GM23338 (cell line): ENCODE measurements around the gene MCCC1. TPM values are rescaled to one million over a fixed set of nuclear protein-coding genes. Genes with fewer than 3 reads are reported as not detected.

ENCODE experiments used
- ATAC-seq: fragments of 200-7000 bp; cut with Tn5 transposase; 3 replicates; pipeline ENCODE4 v1.9.1; 2020
- DNase-seq: peaks from one replicate; pipeline ENCODE4 v3.0.0-alpha.2; 2015; ENCODE audit warnings: low spot score
- H2AFZ ChIP-seq: fragments of 200-600 bp; sonication (generic); 2 replicates; pipeline ENCODE4 v1.8.0; 2016; ENCODE audit warnings: antibody characterized with exemption, mild to moderate bottlenecking, moderate library complexity
- H3F3A ChIP-seq: fragments of 200-600 bp; sonication (generic); replicated peaks from 2 replicates; pipeline ENCODE4 v1.8.0; 2017; ENCODE audit warnings: antibody characterized with exemption, mixed run types, low read depth
- H3K27ac ChIP-seq: fragments of 200-600 bp; sonication (generic); 2 replicates; pipeline ENCODE4 v1.6.1; 2016; ENCODE audit warnings: low read depth
- H3K27me3 ChIP-seq: fragments of 200-600 bp; sonication (generic); 2 replicates; pipeline ENCODE4 v1.8.0; 2016; ENCODE audit warnings: mild to moderate bottlenecking, mixed run types, moderate library complexity; ENCODE audit not compliant: insufficient read depth
- H3K36me3 ChIP-seq: fragments of 200-600 bp; sonication (generic); 2 replicates; pipeline ENCODE4 v1.8.0; 2016; ENCODE audit warnings: mild to moderate bottlenecking; ENCODE audit not compliant: insufficient read depth
- H3K4me1 ChIP-seq: fragments of 200-600 bp; sonication (generic); 2 replicates; pipeline ENCODE4 v1.8.0; 2016; ENCODE audit warnings: mild to moderate bottlenecking, moderate library complexity; ENCODE audit not compliant: insufficient read depth
- H3K4me2 ChIP-seq: fragments of 200-600 bp; sonication (generic); 2 replicates; pipeline ENCODE4 v1.7.1; 2017; ENCODE audit warnings: mixed run types
- H3K4me3 ChIP-seq: fragments of 200-600 bp; sonication (generic); 2 replicates; pipeline ENCODE4 v1.6.1; 2016; ENCODE audit warnings: mixed run types
- H3K79me2 ChIP-seq: fragments of 200-600 bp; sonication (generic); replicated peaks from 2 replicates; pipeline ENCODE4 v1.8.0; 2017; ENCODE audit warnings: mild to moderate bottlenecking; ENCODE audit not compliant: insufficient read depth
- H3K9me2 ChIP-seq: fragments of 200-600 bp; sonication (generic); 2 replicates; pipeline ENCODE4 v1.8.0; 2017; ENCODE audit not compliant: insufficient read depth
- H4K20me1 ChIP-seq: fragments of 200-600 bp; sonication (generic); replicated peaks from 2 replicates; pipeline ENCODE4 v1.8.0; 2017; ENCODE audit warnings: mild to moderate bottlenecking; ENCODE audit not compliant: insufficient read depth
- H3K27ac Mint-ChIP-seq: 2 replicates; pipeline ENCODE4 v1.8.0; 2020; ENCODE audit warnings: inconsistent platforms, mild to moderate bottlenecking, moderate library complexity, mixed read lengths
- H3K27me3 Mint-ChIP-seq: 3 replicates; pipeline ENCODE4 v1.8.0; 2022; ENCODE audit warnings: low read depth, mild to moderate bottlenecking, moderate library complexity, mixed read lengths, inconsistent platforms; ENCODE audit not compliant: insufficient read depth, poor library complexity
- H3K36me3 Mint-ChIP-seq: 3 replicates; pipeline ENCODE4 v1.8.0; 2021; ENCODE audit warnings: low read depth, mild to moderate bottlenecking, inconsistent platforms, moderate library complexity, mixed read lengths
- H3K4me1 Mint-ChIP-seq: 3 replicates; pipeline ENCODE4 v1.8.0; 2020; ENCODE audit warnings: mild to moderate bottlenecking, inconsistent platforms, mixed read lengths
- H3K4me3 Mint-ChIP-seq: 3 replicates; pipeline ENCODE4 v1.8.0; 2021; ENCODE audit warnings: moderate library complexity, mild to moderate bottlenecking, inconsistent platforms, mixed read lengths
- H3K9me3 Mint-ChIP-seq: 3 replicates; pipeline ENCODE4 v1.8.0; 2020; ENCODE audit warnings: moderate library complexity, mild to moderate bottlenecking, inconsistent platforms, mixed read lengths
- CREB1 ChIP-seq: fragments of 250-450 bp; sonication (Bioruptor Pico); IDR thresholded peaks from 2 replicates; pipeline ENCODE4 v1.5.0; 2020; ENCODE audit warnings: low read depth, mild to moderate bottlenecking, moderate library complexity
- EZH2 ChIP-seq: fragments of 200-600 bp; sonication (generic); IDR thresholded peaks from one replicate; pipeline ENCODE4 v1.8.0; 2017; ENCODE audit warnings: antibody characterized with exemption, mild to moderate bottlenecking, low read depth; ENCODE audit not compliant: unreplicated experiment
- EZH2phosphoT487 ChIP-seq: fragments of 200-600 bp; sonication (generic); IDR thresholded peaks from one replicate; pipeline ENCODE4 v1.8.1; 2018; ENCODE audit warnings: antibody characterized with exemption; ENCODE audit not compliant: unreplicated experiment
- JUNB ChIP-seq: IDR thresholded peaks from one replicate; pipeline ENCODE4 v1.6.1; 2016; ENCODE audit warnings: antibody characterized with exemption; ENCODE audit not compliant: unreplicated experiment
- POLR2AphosphoS5 ChIP-seq: IDR thresholded peaks from 2 replicates; pipeline ENCODE4 v1.6.1; 2016; ENCODE audit warnings: antibody characterized with exemption, low read depth
- STAT1 ChIP-seq: IDR thresholded peaks from one replicate; pipeline ENCODE4 v1.6.1; 2016; ENCODE audit warnings: antibody characterized with exemption; ENCODE audit not compliant: unreplicated experiment
- long read RNA-seq: library from polyadenylated mRNA; unstranded; transcript quantifications from one replicate; pipeline ENCODE4 v2.0.0, GENCODE V29; 2020; ENCODE audit not compliant: unreplicated experiment
- polyA plus RNA-seq: library from polyadenylated mRNA; unstranded; fragments of >200 nt; fragmentation: Nextera tagmentation; extraction: Ambion mirVana; gene quantifications from 2 replicates; pipeline ENCODE4 v1.2.1, GENCODE V29; 2016
- total RNA-seq: library from RNA; depleted of rRNA; stranded (reverse); fragments of >200 nt; shearing (Covaris generic); gene quantifications from 2 replicates; pipeline ENCODE4 v1.2.3, GENCODE V29; 2014; rRNA removed
- TF ChIP-seq, protein P1 (sequence below), 2 experiments: fragments of 200-600 bp in 1 of 2; sonication (generic) in 1 of 2; conservative IDR thresholded peaks; 2 replicates each; pipeline versions ENCODE4 v1.5.1 to v1.6.1; 2016 to 2017; ENCODE audit warnings: antibody characterized with exemption in 2 of 2, low read depth in 2 of 2, mild to moderate bottlenecking in 2 of 2, moderate library complexity in 1 of 2
- TF ChIP-seq, protein P2 (sequence below): IDR thresholded peaks from 2 replicates; pipeline ENCODE4 v1.6.1; 2016; ENCODE audit warnings: antibody characterized with exemption
- TF ChIP-seq, protein P3 (sequence below): IDR thresholded peaks from one replicate; pipeline ENCODE4 v1.6.1; 2018; ENCODE audit warnings: antibody characterized with exemption; ENCODE audit not compliant: unreplicated experiment

MCCC1 gene
- total RNA-seq (20.2 and 24.4 TPM in 2 replicates), polyA plus RNA-seq (16.5 and 24.2 TPM in 2 replicates)
- long read RNA-seq, transcript MCCC1-201 (19 exons, 2,545 nt), result major isoform, 9 of 15 reads
- long read RNA-seq, partial matches to known transcripts, result 2 of 15 reads
- long read RNA-seq, other reads (novel, unspliced or antisense), result 4 of 15 reads

GRCh38 chr3:183099026-183099837 lies at the start of gene MCCC1:
Gene MCCC1 (minus strand): TSS chr3:183099496. CDS start chr3:183099440, 56 bp downstream.
- Mint-ChIP-seq H3K36me3 (peaks cover 9% of the 10 kb centered on the region), H3K4me3 (peak within 1 kb of the TSS; percentile 97), H3K4me1 (peaks cover 24% of the 10 kb centered on the region), H3K27me3 (peaks cover 8% of the 10 kb centered on the region), H3K9me3 (peaks cover 4% of the 10 kb centered on the region; the same call in 1 of the 3 replicates), H3K27ac (peak within 1 kb of the TSS; percentile 95)
- Histone ChIP-seq H3K4me1 (peaks cover 10% of the 10 kb centered on the region), H3K27me3 (no peaks in the 10 kb centered on the region), H3K4me2 (peak within 1 kb of the TSS; percentile 93), H3K79me2 (peaks cover 10% of the 10 kb centered on the region; the same call in 1 of the 2 replicates), H3F3A (no peaks in the 10 kb centered on the region), H2AFZ (peak within 1 kb of the TSS; percentile 92), H3K27ac (peak within 1 kb of the TSS; percentile 78), H3K9me2 (no peaks in the 10 kb centered on the region), H4K20me1 (no peaks in the 10 kb centered on the region), H3K4me3 (peak within 1 kb of the TSS; percentile 96), H3K36me3 (no peaks in the 10 kb centered on the region; the same call in 1 of the 2 replicates)
- peak; percentile 100 for DNase-seq
- TF ChIP-seq POLR2AphosphoS5 (peak; percentile 86), JUNB (no peak), CREB1 (CRISPR knock-in tag) (no peak; the same call in 1 of the 2 replicates)
- TF ChIP-seq, protein P1, sequence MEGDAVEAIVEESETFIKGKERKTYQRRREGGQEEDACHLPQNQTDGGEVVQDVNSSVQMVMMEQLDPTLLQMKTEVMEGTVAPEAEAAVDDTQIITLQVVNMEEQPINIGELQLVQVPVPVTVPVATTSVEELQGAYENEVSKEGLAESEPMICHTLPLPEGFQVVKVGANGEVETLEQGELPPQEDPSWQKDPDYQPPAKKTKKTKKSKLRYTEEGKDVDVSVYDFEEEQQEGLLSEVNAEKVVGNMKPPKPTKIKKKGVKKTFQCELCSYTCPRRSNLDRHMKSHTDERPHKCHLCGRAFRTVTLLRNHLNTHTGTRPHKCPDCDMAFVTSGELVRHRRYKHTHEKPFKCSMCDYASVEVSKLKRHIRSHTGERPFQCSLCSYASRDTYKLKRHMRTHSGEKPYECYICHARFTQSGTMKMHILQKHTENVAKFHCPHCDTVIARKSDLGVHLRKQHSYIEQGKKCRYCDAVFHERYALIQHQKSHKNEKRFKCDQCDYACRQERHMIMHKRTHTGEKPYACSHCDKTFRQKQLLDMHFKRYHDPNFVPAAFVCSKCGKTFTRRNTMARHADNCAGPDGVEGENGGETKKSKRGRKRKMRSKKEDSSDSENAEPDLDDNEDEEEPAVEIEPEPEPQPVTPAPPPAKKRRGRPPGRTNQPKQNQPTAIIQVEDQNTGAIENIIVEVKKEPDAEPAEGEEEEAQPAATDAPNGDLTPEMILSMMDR (conservative IDR thresholded peaks at IDR 0.05; ENCODE audit: low read depth in 2 of 2), result no peak
- TF ChIP-seq, protein P2, sequence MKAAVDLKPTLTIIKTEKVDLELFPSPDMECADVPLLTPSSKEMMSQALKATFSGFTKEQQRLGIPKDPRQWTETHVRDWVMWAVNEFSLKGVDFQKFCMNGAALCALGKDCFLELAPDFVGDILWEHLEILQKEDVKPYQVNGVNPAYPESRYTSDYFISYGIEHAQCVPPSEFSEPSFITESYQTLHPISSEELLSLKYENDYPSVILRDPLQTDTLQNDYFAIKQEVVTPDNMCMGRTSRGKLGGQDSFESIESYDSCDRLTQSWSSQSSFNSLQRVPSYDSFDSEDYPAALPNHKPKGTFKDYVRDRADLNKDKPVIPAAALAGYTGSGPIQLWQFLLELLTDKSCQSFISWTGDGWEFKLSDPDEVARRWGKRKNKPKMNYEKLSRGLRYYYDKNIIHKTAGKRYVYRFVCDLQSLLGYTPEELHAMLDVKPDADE, result no peak
- ATAC-seq, result peak; percentile 98

DNA sequence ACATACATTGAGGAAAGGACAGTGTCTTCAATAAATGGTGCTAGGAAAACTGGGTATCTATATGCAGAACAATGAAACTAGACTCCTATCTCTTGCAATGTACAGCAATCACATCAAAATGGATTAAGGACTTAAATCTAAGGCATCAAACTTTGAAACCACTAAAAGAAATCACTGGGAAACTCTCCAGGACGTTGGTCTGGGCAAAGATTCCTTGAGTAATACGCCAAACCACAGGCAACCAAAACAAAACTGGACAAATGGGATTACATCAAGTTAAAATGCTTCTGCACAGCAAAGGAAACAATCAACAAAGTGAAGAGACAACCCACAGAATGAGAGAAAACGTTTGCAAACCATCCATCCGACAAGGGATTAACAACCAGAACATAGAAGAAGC lies 48.8 kb upstream of the MCCC1 start:
- H3K36me3 Mint-ChIP-seq, result no peaks in the 10 kb centered on the region
- no peaks in the 10 kb centered on the region for H3K27me3 ChIP-seq

More for the DNA sequence above, 48.8 kb upstream of the MCCC1 start:
- H3K79me2 ChIP-seq, result no peaks in the 10 kb centered on the region
- H3F3A ChIP-seq, result no peaks in the 10 kb centered on the region
- no peak overlapping the region for H3K4me3 ChIP-seq
- no peak for DNase-seq
- no peak overlapping the region for H3K4me2 ChIP-seq
- H3K27me3 Mint-ChIP-seq, result no peaks in the 10 kb centered on the region
- H3K4me1 ChIP-seq, result no peaks in the 10 kb centered on the region
- H3K27ac Mint-ChIP-seq, result no peak overlapping the region
- no peaks in the 10 kb centered on the region for H3K36me3 ChIP-seq
- no peak overlapping the region for H2AFZ ChIP-seq
- H3K9me3 Mint-ChIP-seq, result no peaks in the 10 kb centered on the region
- H3K9me2 ChIP-seq, result no peaks in the 10 kb centered on the region
- H3K4me3 Mint-ChIP-seq, result no peak overlapping the region
- no peak overlapping the region for H3K27ac ChIP-seq
- ATAC-seq, result no peak
- no peak for TF ChIP-seq EZH2phosphoT487
- no peak for TF ChIP-seq CREB1 (CRISPR knock-in tag)
- TF ChIP-seq, protein P1 (conservative IDR thresholded peaks at IDR 0.05; ENCODE audit: low read depth in 2 of 2), result no peak
- no peak for TF ChIP-seq EZH2
- TF ChIP-seq STAT1, result no peak
- TF ChIP-seq, protein P3, sequence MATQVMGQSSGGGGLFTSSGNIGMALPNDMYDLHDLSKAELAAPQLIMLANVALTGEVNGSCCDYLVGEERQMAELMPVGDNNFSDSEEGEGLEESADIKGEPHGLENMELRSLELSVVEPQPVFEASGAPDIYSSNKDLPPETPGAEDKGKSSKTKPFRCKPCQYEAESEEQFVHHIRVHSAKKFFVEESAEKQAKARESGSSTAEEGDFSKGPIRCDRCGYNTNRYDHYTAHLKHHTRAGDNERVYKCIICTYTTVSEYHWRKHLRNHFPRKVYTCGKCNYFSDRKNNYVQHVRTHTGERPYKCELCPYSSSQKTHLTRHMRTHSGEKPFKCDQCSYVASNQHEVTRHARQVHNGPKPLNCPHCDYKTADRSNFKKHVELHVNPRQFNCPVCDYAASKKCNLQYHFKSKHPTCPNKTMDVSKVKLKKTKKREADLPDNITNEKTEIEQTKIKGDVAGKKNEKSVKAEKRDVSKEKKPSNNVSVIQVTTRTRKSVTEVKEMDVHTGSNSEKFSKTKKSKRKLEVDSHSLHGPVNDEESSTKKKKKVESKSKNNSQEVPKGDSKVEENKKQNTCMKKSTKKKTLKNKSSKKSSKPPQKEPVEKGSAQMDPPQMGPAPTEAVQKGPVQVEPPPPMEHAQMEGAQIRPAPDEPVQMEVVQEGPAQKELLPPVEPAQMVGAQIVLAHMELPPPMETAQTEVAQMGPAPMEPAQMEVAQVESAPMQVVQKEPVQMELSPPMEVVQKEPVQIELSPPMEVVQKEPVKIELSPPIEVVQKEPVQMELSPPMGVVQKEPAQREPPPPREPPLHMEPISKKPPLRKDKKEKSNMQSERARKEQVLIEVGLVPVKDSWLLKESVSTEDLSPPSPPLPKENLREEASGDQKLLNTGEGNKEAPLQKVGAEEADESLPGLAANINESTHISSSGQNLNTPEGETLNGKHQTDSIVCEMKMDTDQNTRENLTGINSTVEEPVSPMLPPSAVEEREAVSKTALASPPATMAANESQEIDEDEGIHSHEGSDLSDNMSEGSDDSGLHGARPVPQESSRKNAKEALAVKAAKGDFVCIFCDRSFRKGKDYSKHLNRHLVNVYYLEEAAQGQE, result no peak
- no peak for TF ChIP-seq POLR2AphosphoS5
- no peaks in the 10 kb centered on the region for H4K20me1 ChIP-seq
- H3K4me1 Mint-ChIP-seq, result no peaks in the 10 kb centered on the region
